ENCODE data around the gene TECR.

DNA sequence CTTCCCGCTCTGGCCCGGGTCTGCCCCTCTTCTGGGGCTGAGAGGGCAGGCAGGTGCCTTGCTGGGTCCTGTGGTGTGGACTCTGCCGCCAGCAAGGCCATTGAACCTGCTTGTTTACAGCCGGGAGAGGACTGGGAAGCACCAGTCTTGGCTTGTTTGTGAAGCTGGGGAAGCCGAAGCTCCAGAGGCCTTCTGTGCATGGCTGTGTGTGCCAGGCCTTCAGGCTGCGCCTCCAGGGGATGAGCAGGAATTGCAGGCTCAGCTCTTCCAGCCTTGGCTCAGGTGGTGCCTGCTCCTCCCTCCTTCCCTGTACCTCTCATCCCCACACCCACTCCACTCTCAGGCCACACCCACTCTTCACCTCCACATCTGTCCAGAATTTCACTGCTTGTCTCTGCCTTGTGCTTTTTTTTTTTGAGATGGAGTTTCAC lies 25.0 kb downstream of the TECR start:
- no peak for TF ChIP-seq CTCF (conservative IDR thresholded peaks at IDR 0.05; ENCODE audit: low read depth, low read length)
- no peak for TF ChIP-seq EZH2 (IDR thresholded peaks at IDR 0.05; ENCODE audit: low read length, unreplicated experiment)
